Urothelium cell line (cell line): ENCODE results near the gene FBXL14.
A peak's percentile ranks its signal among the peaks of the same experiment; 100 is the strongest.

Experiments
- DNase-seq: peaks from one replicate; pipeline ENCODE4 v3.0.0; 2011; ENCODE audit warnings: low spot score, mixed read lengths
- FAIRE-seq: peaks from 2 replicates; lab custom pipeline; 2011; peaks lifted over from hg19 to GRCh38; lab: Jason Lieb, UNC

The FBXL14 gene

GRCh38 chr12:1517734-1518525 is 76.5 kb downstream of the FBXL14 start:
- no peak for FAIRE-seq

GRCh38 chr12:1517007-1517406 is 77.4 kb downstream of the FBXL14 start:
- DNase-seq (no peak), FAIRE-seq (peak; percentile 91)

More at GRCh38 chr12:1517734-1518525, 76.5 kb downstream of the FBXL14 start:
- DNase-seq, result no peak
